GM12878 (cell line): ENCODE data around the gene TARBP2. TPM values are rescaled to one million over a fixed set of nuclear protein-coding genes. Genes with fewer than 3 reads are reported as not detected.

ENCODE experiments used
- BACH1 ChIP-seq: fragments of 450-650 bp; IDR thresholded peaks from 2 replicates; pipeline ENCODE4 v1.6.1; 2017; ENCODE audit warnings: mild to moderate bottlenecking, borderline replicate concordance
- BHLHE40 ChIP-seq, 2 experiments: fragments of 450-650 bp in 1 of 2; IDR thresholded peaks; 2 replicates each; pipeline ENCODE4 v1.6.1; 2011 to 2017; ENCODE audit warnings: low read depth in 2 of 2, borderline replicate concordance in 1 of 2, improper control_type of control experiment in 1 of 2, low read length in 1 of 2, mild to moderate bottlenecking in 1 of 2
- CBFB ChIP-seq: IDR thresholded peaks from 2 replicates; pipeline ENCODE4 v1.6.1; 2016; ENCODE audit warnings: antibody characterized with exemption, low read depth
- FOXM1 ChIP-seq: IDR thresholded peaks from 2 replicates; pipeline ENCODE4 v1.6.1; 2012; ENCODE audit warnings: low read depth, mild to moderate bottlenecking, inconsistent platforms, low read length, moderate library complexity
- IKZF2 ChIP-seq, 2 experiments: fragments of 450-650 bp; IDR thresholded peaks; 2 replicates each; pipeline ENCODE4 v1.6.1; 2017; ENCODE audit warnings: mild to moderate bottlenecking in 2 of 2, moderate library complexity in 2 of 2
- JUNB ChIP-seq: IDR thresholded peaks from 2 replicates; pipeline ENCODE4 v1.6.1; 2016; ENCODE audit warnings: antibody characterized with exemption, mild to moderate bottlenecking
- KLF5 ChIP-seq: fragments of 450-650 bp; IDR thresholded peaks from 2 replicates; pipeline ENCODE4 v1.6.1; 2014; ENCODE audit warnings: mild to moderate bottlenecking; ENCODE audit not compliant: partially characterized antibody
- MYB ChIP-seq: fragments of 150-350 bp; IDR thresholded peaks from 2 replicates; pipeline ENCODE4 v1.6.1; 2014; ENCODE audit warnings: mild to moderate bottlenecking, low read depth, low read length, borderline replicate concordance
- PAX8 ChIP-seq: fragments of 450-650 bp; IDR thresholded peaks from 2 replicates; pipeline ENCODE4 v1.6.1; 2017; ENCODE audit warnings: mild to moderate bottlenecking, moderate library complexity
- TBL1XR1 ChIP-seq: IDR thresholded peaks from 2 replicates; pipeline ENCODE4 v1.6.1; 2012; ENCODE audit warnings: low read depth, low read length, improper control_type of control experiment
- ZNF207 ChIP-seq: fragments of 450-650 bp; IDR thresholded peaks from 2 replicates; pipeline ENCODE4 v1.6.1; 2014; ENCODE audit warnings: antibody characterized with exemption, mild to moderate bottlenecking, borderline replicate concordance
- ZNF274 ChIP-seq: IDR thresholded peaks from one replicate; pipeline ENCODE4 v1.8.0; 2011; ENCODE audit not compliant: insufficient read length, insufficient read depth
- ZSCAN29 ChIP-seq: fragments of 450-650 bp; IDR thresholded peaks from 2 replicates; pipeline ENCODE4 v1.6.1; 2017; ENCODE audit warnings: mild to moderate bottlenecking, moderate library complexity
- polyA plus RNA-seq, 11 experiments: library from polyadenylated mRNA; depleted of rRNA in 4 of 11; unstranded in 6 of 11; stranded (reverse) in 5 of 11; fragments of >200 nt; fragmentation: Nextera tagmentation in 4 of 11; fragmentation: Illumina TruSeq in 1 of 11; extraction: Ambion mirVana in 4 of 11; extraction: Trizol in 1 of 11; gene quantifications; 1 replicate in 1 of 11; 2 replicates in 10 of 11; pipeline versions ENCODE4 v1.2.1 to v1.2.3, GENCODE V29; 2011 to 2016; ENCODE audit warnings: inconsistent platforms in 2 of 11, missing spikeins in 2 of 11, low read depth in 1 of 11
- total RNA-seq, 4 experiments: library from RNA; depleted of rRNA in 3 of 4; stranded (reverse); fragments of >200 nt in 3 of 4; fragmentation: Illumina TruSeq in 1 of 4; extraction: Trizol in 1 of 4; gene quantifications; 2 replicates each; pipeline versions ENCODE4 v1.2.1 to v1.2.3, GENCODE V29; 2013 to 2021
- TF ChIP-seq, protein P1 (sequence below): fragments of 450-650 bp; IDR thresholded peaks from 2 replicates; pipeline ENCODE4 v1.6.1; 2017; ENCODE audit warnings: low read depth, mild to moderate bottlenecking, moderate library complexity
- TF ChIP-seq, protein P2 (sequence below): fragments of 150-350 bp; IDR thresholded peaks from 2 replicates; pipeline ENCODE4 v1.6.1; 2016; ENCODE audit warnings: low read depth, low read length
- TF ChIP-seq, protein P3 (sequence below): fragments of 450-650 bp; IDR thresholded peaks from 2 replicates; pipeline ENCODE4 v1.6.1; 2018; ENCODE audit warnings: mild to moderate bottlenecking, low read depth, moderate library complexity; ENCODE audit not compliant: partially characterized antibody
- TF ChIP-seq, protein P4 (sequence below): fragments of 450-650 bp; IDR thresholded peaks from 2 replicates; pipeline ENCODE4 v1.6.1; 2014; ENCODE audit warnings: mild to moderate bottlenecking
- TF ChIP-seq, protein P5 (sequence below): fragments of 450-650 bp; conservative IDR thresholded peaks from 2 replicates; pipeline ENCODE4 v1.6.1; 2017; ENCODE audit warnings: mild to moderate bottlenecking, moderate library complexity

Gene TARBP2
- total and polyA plus RNA-seq, 10 of the 15 experiments (the other 5 are each of a cell fraction or from before 2014, with no cell fraction given), result 5.5 to 60.1 (median 36.8) TPM

DNA sequence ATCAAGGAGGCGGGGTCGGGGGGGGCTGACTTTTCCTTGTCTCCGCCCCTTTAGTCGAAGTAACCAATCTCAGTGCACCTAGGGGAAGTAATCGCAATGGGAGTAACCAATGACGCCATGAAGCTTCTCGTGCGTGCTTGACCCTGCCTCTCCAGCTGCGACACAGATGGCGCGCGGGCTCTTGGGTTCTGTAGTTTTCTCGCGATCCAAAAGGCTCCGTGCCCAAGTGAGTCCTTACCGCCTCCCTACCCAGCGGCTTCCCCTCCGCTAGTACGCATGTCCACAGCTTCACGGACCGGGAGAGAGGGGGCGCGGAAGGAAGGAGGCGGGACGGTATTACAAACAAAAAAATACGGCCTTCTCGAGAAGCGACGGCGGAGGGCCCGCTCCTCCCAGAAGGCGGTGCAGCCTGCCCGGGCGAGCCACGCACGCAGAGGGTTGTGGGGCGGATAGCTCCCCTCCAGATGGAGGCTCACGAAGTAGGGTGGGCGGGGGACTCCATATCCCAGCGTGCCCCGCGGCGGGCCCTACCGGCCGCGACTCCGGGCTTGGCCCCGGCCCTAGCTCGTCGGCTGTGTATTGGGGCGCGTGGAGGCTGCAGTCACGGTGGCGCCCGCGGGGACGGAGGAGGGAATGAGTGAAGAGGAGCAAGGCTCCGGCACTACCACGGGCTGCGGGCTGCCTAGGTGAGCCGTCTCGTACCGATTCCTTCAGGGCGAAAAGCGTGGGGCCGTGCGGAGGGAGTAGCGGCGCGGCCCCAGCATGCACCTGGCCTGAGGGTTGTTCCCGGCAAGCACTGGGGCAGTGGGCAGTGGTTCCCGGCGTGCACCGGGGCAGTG lies at the start of gene TARBP2 (continued):
- TF ChIP-seq, protein P1, sequence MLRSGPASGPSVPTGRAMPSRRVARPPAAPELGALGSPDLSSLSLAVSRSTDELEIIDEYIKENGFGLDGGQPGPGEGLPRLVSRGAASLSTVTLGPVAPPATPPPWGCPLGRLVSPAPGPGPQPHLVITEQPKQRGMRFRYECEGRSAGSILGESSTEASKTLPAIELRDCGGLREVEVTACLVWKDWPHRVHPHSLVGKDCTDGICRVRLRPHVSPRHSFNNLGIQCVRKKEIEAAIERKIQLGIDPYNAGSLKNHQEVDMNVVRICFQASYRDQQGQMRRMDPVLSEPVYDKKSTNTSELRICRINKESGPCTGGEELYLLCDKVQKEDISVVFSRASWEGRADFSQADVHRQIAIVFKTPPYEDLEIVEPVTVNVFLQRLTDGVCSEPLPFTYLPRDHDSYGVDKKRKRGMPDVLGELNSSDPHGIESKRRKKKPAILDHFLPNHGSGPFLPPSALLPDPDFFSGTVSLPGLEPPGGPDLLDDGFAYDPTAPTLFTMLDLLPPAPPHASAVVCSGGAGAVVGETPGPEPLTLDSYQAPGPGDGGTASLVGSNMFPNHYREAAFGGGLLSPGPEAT, result peak; percentile 76; the same call in 1 of the 2 replicates
- TF ChIP-seq, protein P2, sequence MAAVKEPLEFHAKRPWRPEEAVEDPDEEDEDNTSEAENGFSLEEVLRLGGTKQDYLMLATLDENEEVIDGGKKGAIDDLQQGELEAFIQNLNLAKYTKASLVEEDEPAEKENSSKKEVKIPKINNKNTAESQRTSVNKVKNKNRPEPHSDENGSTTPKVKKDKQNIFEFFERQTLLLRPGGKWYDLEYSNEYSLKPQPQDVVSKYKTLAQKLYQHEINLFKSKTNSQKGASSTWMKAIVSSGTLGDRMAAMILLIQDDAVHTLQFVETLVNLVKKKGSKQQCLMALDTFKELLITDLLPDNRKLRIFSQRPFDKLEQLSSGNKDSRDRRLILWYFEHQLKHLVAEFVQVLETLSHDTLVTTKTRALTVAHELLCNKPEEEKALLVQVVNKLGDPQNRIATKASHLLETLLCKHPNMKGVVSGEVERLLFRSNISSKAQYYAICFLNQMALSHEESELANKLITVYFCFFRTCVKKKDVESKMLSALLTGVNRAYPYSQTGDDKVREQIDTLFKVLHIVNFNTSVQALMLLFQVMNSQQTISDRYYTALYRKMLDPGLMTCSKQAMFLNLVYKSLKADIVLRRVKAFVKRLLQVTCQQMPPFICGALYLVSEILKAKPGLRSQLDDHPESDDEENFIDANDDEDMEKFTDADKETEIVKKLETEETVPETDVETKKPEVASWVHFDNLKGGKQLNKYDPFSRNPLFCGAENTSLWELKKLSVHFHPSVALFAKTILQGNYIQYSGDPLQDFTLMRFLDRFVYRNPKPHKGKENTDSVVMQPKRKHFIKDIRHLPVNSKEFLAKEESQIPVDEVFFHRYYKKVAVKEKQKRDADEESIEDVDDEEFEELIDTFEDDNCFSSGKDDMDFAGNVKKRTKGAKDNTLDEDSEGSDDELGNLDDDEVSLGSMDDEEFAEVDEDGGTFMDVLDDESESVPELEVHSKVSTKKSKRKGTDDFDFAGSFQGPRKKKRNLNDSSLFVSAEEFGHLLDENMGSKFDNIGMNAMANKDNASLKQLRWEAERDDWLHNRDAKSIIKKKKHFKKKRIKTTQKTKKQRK, result no peak
- TF ChIP-seq ZNF207 (peak; percentile 64), CBFB (peak; percentile 62; the same call in 1 of the 2 replicates), PAX8 (no peak), TBL1XR1 (no peak), ZNF274 (no peak), MYB (no peak), ZSCAN29 (no peak), BHLHE40 (IDR thresholded peaks at IDR 0.05; ENCODE audit: borderline replicate concordance in 1 of 2, low read depth in 2 of 2, low read length in 1 of 2) (peak; percentile 77 to 80; a peak in 3 of 4 replicates), KLF5 (peak; percentile 92), JUNB (no peak), FOXM1 (no peak), IKZF2 (IDR thresholded peaks at IDR 0.05) (peak in 1 of 2 experiments; percentile 10; a peak in 1 of 4 replicates), BACH1 (peak; percentile 54; the same call in 1 of the 2 replicates)
- TF ChIP-seq, protein P3, sequence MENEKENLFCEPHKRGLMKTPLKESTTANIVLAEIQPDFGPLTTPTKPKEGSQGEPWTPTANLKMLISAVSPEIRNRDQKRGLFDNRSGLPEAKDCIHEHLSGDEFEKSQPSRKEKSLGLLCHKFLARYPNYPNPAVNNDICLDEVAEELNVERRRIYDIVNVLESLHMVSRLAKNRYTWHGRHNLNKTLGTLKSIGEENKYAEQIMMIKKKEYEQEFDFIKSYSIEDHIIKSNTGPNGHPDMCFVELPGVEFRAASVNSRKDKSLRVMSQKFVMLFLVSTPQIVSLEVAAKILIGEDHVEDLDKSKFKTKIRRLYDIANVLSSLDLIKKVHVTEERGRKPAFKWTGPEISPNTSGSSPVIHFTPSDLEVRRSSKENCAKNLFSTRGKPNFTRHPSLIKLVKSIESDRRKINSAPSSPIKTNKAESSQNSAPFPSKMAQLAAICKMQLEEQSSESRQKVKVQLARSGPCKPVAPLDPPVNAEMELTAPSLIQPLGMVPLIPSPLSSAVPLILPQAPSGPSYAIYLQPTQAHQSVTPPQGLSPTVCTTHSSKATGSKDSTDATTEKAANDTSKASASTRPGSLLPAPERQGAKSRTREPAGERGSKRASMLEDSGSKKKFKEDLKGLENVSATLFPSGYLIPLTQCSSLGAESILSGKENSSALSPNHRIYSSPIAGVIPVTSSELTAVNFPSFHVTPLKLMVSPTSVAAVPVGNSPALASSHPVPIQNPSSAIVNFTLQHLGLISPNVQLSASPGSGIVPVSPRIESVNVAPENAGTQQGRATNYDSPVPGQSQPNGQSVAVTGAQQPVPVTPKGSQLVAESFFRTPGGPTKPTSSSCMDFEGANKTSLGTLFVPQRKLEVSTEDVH, result no peak
- TF ChIP-seq, protein P4, sequence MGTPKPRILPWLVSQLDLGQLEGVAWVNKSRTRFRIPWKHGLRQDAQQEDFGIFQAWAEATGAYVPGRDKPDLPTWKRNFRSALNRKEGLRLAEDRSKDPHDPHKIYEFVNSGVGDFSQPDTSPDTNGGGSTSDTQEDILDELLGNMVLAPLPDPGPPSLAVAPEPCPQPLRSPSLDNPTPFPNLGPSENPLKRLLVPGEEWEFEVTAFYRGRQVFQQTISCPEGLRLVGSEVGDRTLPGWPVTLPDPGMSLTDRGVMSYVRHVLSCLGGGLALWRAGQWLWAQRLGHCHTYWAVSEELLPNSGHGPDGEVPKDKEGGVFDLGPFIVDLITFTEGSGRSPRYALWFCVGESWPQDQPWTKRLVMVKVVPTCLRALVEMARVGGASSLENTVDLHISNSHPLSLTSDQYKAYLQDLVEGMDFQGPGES, result peak; percentile 49
- TF ChIP-seq, protein P5, sequence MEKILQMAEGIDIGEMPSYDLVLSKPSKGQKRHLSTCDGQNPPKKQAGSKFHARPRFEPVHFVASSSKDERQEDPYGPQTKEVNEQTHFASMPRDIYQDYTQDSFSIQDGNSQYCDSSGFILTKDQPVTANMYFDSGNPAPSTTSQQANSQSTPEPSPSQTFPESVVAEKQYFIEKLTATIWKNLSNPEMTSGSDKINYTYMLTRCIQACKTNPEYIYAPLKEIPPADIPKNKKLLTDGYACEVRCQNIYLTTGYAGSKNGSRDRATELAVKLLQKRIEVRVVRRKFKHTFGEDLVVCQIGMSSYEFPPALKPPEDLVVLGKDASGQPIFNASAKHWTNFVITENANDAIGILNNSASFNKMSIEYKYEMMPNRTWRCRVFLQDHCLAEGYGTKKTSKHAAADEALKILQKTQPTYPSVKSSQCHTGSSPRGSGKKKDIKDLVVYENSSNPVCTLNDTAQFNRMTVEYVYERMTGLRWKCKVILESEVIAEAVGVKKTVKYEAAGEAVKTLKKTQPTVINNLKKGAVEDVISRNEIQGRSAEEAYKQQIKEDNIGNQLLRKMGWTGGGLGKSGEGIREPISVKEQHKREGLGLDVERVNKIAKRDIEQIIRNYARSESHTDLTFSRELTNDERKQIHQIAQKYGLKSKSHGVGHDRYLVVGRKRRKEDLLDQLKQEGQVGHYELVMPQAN, result peak; percentile 93; the same call in 1 of the 2 replicates
